Skeletal muscle satellite cell (primary cell): ENCODE measurements around the gene PAX1. TPM values are rescaled to one million over a fixed set of nuclear protein-coding genes. Genes with fewer than 3 reads are reported as not detected.
A peak's percentile ranks its signal among the peaks of the same experiment; 100 is the strongest.

Source experiments
- H3K27me3 ChIP-seq: 2 replicates; pipeline ENCODE4 v1.7.0; 2013; ENCODE audit warnings: low read length; ENCODE audit not compliant: control insufficient read depth, insufficient read depth
- H3K36me3 ChIP-seq: 2 replicates; pipeline ENCODE4 v1.7.0; 2013; ENCODE audit warnings: mild to moderate bottlenecking, control low read depth, low read length; ENCODE audit not compliant: insufficient read depth
- H3K4me1 ChIP-seq: 2 replicates; pipeline ENCODE4 v1.7.0; 2013; ENCODE audit warnings: low read length; ENCODE audit not compliant: control insufficient read depth, insufficient read depth
- H3K4me2 ChIP-seq: 2 replicates; pipeline ENCODE4 v1.7.0; 2013; ENCODE audit warnings: mild to moderate bottlenecking, low read length
- H3K4me3 ChIP-seq: 2 replicates; pipeline ENCODE4 v1.7.0; 2013; ENCODE audit warnings: low read length
- H3K9ac ChIP-seq: 2 replicates; pipeline ENCODE4 v1.7.0; 2013; ENCODE audit warnings: mild to moderate bottlenecking, low read depth, low read length, moderate library complexity
- H3K9me3 ChIP-seq: replicated peaks from 2 replicates; pipeline ENCODE4 v1.7.0; 2013; ENCODE audit warnings: mild to moderate bottlenecking, control low read depth, low read length
- total RNA-seq: library from RNA; depleted of rRNA; stranded (reverse); fragments of >200 nt; gene quantifications from 2 replicates; pipeline ENCODE4 v1.2.3, GENCODE V29; 2012; rRNA removed

The PAX1 gene
- total RNA-seq, result not detected in 2 replicates

GRCh38 chr20:21705575-21706260 lies at the start of gene PAX1:
TSS of gene PAX1 (plus strand) at chr20:21705664. CDS start at chr20:21705713, 49 bp downstream.
- peaks cover 8% of the 10 kb centered on the region for H3K27me3 ChIP-seq
- no peaks in the 10 kb centered on the region for H3K4me1 ChIP-seq
- H3K36me3 ChIP-seq, result no peaks in the 10 kb centered on the region
- H3K4me3 ChIP-seq, result no peak within 1 kb of the TSS
- H3K4me2 ChIP-seq, result peak within 1 kb of the TSS; percentile 15
- H3K9me3 ChIP-seq, result no peaks in the 10 kb centered on the region
- no peak within 1 kb of the TSS for H3K9ac ChIP-seq

GRCh38 chr20:21656308-21657067 lies 49.0 kb upstream of the PAX1 start:
- H3K27me3 ChIP-seq, result no peaks in the 10 kb centered on the region
- H3K4me3 ChIP-seq, result no peak overlapping the region
- no peak overlapping the region for H3K4me2 ChIP-seq
- H3K9ac ChIP-seq, result no peak overlapping the region
- H3K4me1 ChIP-seq, result no peaks in the 10 kb centered on the region
- H3K36me3 ChIP-seq, result no peaks in the 10 kb centered on the region
- H3K9me3 ChIP-seq, result no peaks in the 10 kb centered on the region

GRCh38 chr20:21661488-21662055 lies 43.9 kb upstream of the PAX1 start:
- Histone ChIP-seq H3K4me1 (no peaks in the 10 kb centered on the region), H3K36me3 (no peaks in the 10 kb centered on the region)

GRCh38 chr20:21663465-21663864 lies 42.0 kb upstream of the PAX1 start:
- Histone ChIP-seq H3K4me3 (no peak overlapping the region), H3K27me3 (no peaks in the 10 kb centered on the region), H3K4me1 (no peaks in the 10 kb centered on the region), H3K4me2 (no peak overlapping the region), H3K9me3 (peaks cover 6% of the 10 kb centered on the region), H3K9ac (no peak overlapping the region), H3K36me3 (no peaks in the 10 kb centered on the region)

More at GRCh38 chr20:21661488-21662055, 43.9 kb upstream of the PAX1 start:
- Histone ChIP-seq H3K9me3 (peaks cover 2% of the 10 kb centered on the region), H3K9ac (no peak overlapping the region), H3K4me2 (no peak overlapping the region), H3K4me3 (no peak overlapping the region), H3K27me3 (no peaks in the 10 kb centered on the region)

- no peaks in the 10 kb centered on the region for H3K27me3 ChIP-seq
- H3K4me3 ChIP-seq, result no peak overlapping the region
- no peak overlapping the region for H3K9ac ChIP-seq
- no peak overlapping the region for H3K4me2 ChIP-seq
- no peaks in the 10 kb centered on the region for H3K4me1 ChIP-seq
- no peaks in the 10 kb centered on the region for H3K36me3 ChIP-seq
- H3K9me3 ChIP-seq, result peaks cover 15% of the 10 kb centered on the region
These were observed 39.6 kb upstream of the PAX1 start for GRCh38 chr20:21665687-21666446.

- no peaks in the 10 kb centered on the region for H3K27me3 ChIP-seq
- H3K4me3 ChIP-seq, result no peak overlapping the region
- no peaks in the 10 kb centered on the region for H3K36me3 ChIP-seq
- H3K9ac ChIP-seq, result no peak overlapping the region
- H3K4me1 ChIP-seq, result no peaks in the 10 kb centered on the region
- peaks cover 18% of the 10 kb centered on the region for H3K9me3 ChIP-seq
- no peak overlapping the region for H3K4me2 ChIP-seq
These were observed 35.3 kb upstream of the PAX1 start for GRCh38 chr20:21670126-21670525.

GRCh38 chr20:21670981-21671380 lies 34.5 kb upstream of the PAX1 start:
- H3K27me3 ChIP-seq, result no peaks in the 10 kb centered on the region
- no peaks in the 10 kb centered on the region for H3K4me1 ChIP-seq
- no peaks in the 10 kb centered on the region for H3K36me3 ChIP-seq
- H3K9me3 ChIP-seq, result peaks cover 22% of the 10 kb centered on the region
- no peak overlapping the region for H3K4me2 ChIP-seq
- H3K4me3 ChIP-seq, result no peak overlapping the region
- H3K9ac ChIP-seq, result no peak overlapping the region

GRCh38 chr20:21677261-21677660 lies 28.2 kb upstream of the PAX1 start:
- H3K4me1 ChIP-seq, result no peaks in the 10 kb centered on the region

GRCh38 chr20:21677781-21678180 lies 27.7 kb upstream of the PAX1 start:
- H3K36me3 ChIP-seq, result no peaks in the 10 kb centered on the region
- peaks cover 9% of the 10 kb centered on the region for H3K9me3 ChIP-seq
- no peaks in the 10 kb centered on the region for H3K27me3 ChIP-seq
- H3K4me3 ChIP-seq, result no peak overlapping the region
- H3K4me1 ChIP-seq, result no peaks in the 10 kb centered on the region
- H3K9ac ChIP-seq, result no peak overlapping the region
- H3K4me2 ChIP-seq, result no peak overlapping the region

More at GRCh38 chr20:21677261-21677660, 28.2 kb upstream of the PAX1 start:
- Histone ChIP-seq H3K4me2 (no peak overlapping the region), H3K36me3 (no peaks in the 10 kb centered on the region), H3K27me3 (no peaks in the 10 kb centered on the region), H3K9me3 (peaks cover 9% of the 10 kb centered on the region), H3K4me3 (no peak overlapping the region), H3K9ac (no peak overlapping the region)

GRCh38 chr20:21681234-21681921 lies 24.1 kb upstream of the PAX1 start:
- Histone ChIP-seq H3K4me1 (no peaks in the 10 kb centered on the region), H3K36me3 (no peaks in the 10 kb centered on the region), H3K9me3 (no peaks in the 10 kb centered on the region), H3K4me2 (no peak overlapping the region), H3K4me3 (no peak overlapping the region), H3K9ac (no peak overlapping the region), H3K27me3 (no peaks in the 10 kb centered on the region)

GRCh38 chr20:21681922-21682318 lies 23.5 kb upstream of the PAX1 start:
- no peaks in the 10 kb centered on the region for H3K27me3 ChIP-seq
- H3K9me3 ChIP-seq, result no peaks in the 10 kb centered on the region
- H3K36me3 ChIP-seq, result no peaks in the 10 kb centered on the region
- no peaks in the 10 kb centered on the region for H3K4me1 ChIP-seq
- H3K4me2 ChIP-seq, result no peak overlapping the region
- no peak overlapping the region for H3K9ac ChIP-seq
- H3K4me3 ChIP-seq, result no peak overlapping the region
